Body of pancreas (tissue), 4 donors: ENCODE results near the gene ABCC3. TPM values are rescaled to one million over a fixed set of nuclear protein-coding genes. Genes with fewer than 3 reads are reported as not detected.

Experiments used
- ATAC-seq: fragments of 150-250 bp; one replicate; pipeline ENCODE4 v1.9.1; 2016
- DNase-seq, 4 donors: peaks; one replicate each; pipeline ENCODE4 v3.0.0-alpha.2; 2019
- H3K27ac ChIP-seq, 4 donors: fragments of 200-600 bp; sonication (generic); 1 replicate in 3 of 4; 2 replicates in 1 of 4; pipeline versions ENCODE4 v1.5.1 to v1.6.1; 2016 to 2019; ENCODE audit warnings: mild to moderate bottlenecking in 1 of 4, mixed read lengths in 1 of 4, moderate library complexity in 1 of 4
- H3K27me3 ChIP-seq, 2 donors: fragments of 200-600 bp; sonication (generic); one replicate each; pipeline ENCODE4 v1.6.0; 2016; ENCODE audit warnings: mild to moderate bottlenecking in 1 of 2
- H3K36me3 ChIP-seq, 2 donors: fragments of 200-600 bp; sonication (generic); replicated peaks in 1 of 2; 2 replicates each; pipeline ENCODE4 v1.5.1; 2016; ENCODE audit warnings: low read depth in 2 of 2; ENCODE audit not compliant: insufficient read depth in 1 of 2
- H3K4me1 ChIP-seq: fragments of 200-600 bp; sonication (generic); one replicate; pipeline ENCODE4 v1.6.0; 2016
- H3K4me3 ChIP-seq, 2 donors: fragments of 200-600 bp; sonication (generic); 1 replicate in 1 of 2; 2 replicates in 1 of 2; pipeline ENCODE4 v1.5.1; 2016 to 2019
- H3K9me3 ChIP-seq, 3 donors: fragments of 200-600 bp; sonication (generic); 1 replicate in 2 of 3; 2 replicates in 1 of 3; pipeline ENCODE4 v1.5.1; 2016
- POLR2A ChIP-seq, 3 donors: fragments of 450-650 bp; IDR thresholded peaks; one replicate each; pipeline ENCODE4 v1.6.1; 2016; ENCODE audit warnings: antibody characterized with exemption in 3 of 3, mild to moderate bottlenecking in 2 of 3
- WGBS, 2 donors: methylation state at CpG; one replicate each; pipeline ENCODE4 v1.1.5; 2017; 5-methylcytosine and 5-hydroxymethylcytosine counted together
- intact Hi-C: fragments of 100-400 bp; cut with DNase I; formaldehyde crosslinking; loops from one replicate; pipeline ENCODE4 v1.15.1; 2023
- total RNA-seq, 2 donors: library from RNA; depleted of rRNA; stranded (reverse); fragments of >200 nt; gene quantifications; one replicate each; pipeline ENCODE4 v1.1.0, GENCODE V29; 2016
- TF ChIP-seq, protein P1 (sequence below), 7 experiments: fragments of 450-650 bp in 4 of 7; fragments of 200-600 bp in 3 of 7; sonication (generic) in 3 of 7; IDR thresholded peaks; one replicate each; pipeline ENCODE4 v1.5.1; 2016 to 2019; ENCODE audit warnings: antibody characterized with exemption in 7 of 7

The ABCC3 gene
- total RNA-seq, 2 donors from 2014 or later, result 130 to 163 TPM

DNA sequence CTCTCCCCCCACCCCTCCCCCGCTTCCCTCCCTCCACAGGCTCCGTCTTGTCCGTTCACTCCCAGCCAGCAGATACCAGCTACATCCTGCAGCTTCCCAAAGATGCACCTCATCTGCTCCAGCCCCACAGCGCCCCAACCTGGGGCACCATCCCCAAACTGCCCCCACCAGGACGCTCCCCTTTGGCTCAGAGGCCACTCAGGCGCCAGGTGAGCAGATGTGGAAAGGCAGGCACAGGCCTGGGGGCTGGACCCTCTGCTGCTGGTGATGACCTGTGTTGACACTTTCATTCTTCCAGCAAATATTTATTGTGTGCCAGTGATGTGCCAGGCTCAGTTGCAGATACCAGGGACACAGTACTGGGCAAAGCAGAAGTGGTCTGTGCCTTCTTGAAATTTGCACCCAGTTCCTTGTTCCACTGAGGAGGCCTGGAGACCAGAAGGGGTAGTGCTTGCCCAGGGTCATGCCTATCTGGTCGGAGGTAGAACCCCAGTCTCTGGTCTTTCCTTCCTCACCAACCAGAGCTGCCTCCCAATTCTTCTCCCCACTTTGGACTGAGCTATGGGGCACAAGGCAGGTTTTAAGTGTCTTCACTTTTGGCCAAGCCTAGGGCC lies 10.3 kb upstream of the ABCC3 start:
- Histone ChIP-seq H3K36me3 (no peaks in the 10 kb centered on the region), H3K4me1 (peaks cover 17% of the 10 kb centered on the region), H3K9me3 (no peaks in the 10 kb centered on the region), H3K27me3 (no peaks in the 10 kb centered on the region), H3K27ac (no peak overlapping the region), H3K4me3 (no peak overlapping the region)
- ATAC-seq (no peak), DNase-seq (no peak)
- TF ChIP-seq, protein P1, sequence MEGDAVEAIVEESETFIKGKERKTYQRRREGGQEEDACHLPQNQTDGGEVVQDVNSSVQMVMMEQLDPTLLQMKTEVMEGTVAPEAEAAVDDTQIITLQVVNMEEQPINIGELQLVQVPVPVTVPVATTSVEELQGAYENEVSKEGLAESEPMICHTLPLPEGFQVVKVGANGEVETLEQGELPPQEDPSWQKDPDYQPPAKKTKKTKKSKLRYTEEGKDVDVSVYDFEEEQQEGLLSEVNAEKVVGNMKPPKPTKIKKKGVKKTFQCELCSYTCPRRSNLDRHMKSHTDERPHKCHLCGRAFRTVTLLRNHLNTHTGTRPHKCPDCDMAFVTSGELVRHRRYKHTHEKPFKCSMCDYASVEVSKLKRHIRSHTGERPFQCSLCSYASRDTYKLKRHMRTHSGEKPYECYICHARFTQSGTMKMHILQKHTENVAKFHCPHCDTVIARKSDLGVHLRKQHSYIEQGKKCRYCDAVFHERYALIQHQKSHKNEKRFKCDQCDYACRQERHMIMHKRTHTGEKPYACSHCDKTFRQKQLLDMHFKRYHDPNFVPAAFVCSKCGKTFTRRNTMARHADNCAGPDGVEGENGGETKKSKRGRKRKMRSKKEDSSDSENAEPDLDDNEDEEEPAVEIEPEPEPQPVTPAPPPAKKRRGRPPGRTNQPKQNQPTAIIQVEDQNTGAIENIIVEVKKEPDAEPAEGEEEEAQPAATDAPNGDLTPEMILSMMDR (IDR thresholded peaks at IDR 0.05), result no peak
- 67 to 83% methylated on average over 5 to 7 of the region's 7 CpGs for WGBS, 2 donors
- intact Hi-C loops, result loop anchor here (5.0 kb wide), 1 partner anchor 72 kb away; no protein-coding TSS in a partner anchor

DNA sequence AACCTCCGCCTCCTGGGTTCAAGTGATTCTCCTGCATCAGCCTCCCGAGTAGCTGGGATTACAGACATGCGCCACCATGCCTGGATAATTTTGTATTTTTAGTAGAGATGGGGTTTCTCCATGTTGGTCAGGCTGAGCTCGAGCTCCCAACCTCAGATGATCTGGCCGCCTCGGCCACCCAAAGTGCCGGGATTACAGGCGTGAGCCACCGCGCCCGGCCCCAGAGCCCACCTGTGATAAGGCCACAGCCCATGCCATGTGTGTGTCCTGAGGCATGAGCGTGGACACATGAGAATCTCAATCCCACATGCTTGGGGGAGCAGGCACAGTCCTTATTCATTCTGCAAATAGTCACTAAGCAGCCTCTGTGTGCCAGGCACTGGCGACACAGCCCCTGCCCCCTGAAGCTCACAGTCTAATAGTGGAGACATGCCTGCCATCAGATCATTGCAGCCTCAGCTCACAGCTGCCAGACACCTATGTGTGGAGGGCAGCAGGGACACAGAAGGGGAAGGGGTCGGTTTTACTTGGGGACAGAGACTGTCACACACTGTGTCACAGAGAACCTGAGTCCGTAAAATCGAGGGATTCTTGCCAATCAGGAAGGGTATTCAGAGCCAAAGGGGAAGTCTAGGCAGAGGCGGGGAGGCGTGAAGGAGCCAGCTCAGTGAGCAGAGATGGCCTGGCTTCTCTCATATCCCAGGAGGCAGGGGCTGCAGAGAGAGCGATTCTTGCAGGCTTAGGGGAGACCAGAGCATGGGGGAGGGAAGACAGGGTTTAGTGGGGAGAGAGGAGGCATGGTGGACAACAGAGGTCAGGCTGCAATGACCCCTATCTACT lies 9.4 kb upstream of the ABCC3 start:
- TF ChIP-seq, protein P1 (IDR thresholded peaks at IDR 0.05), result no peak
- TF ChIP-seq POLR2A (IDR thresholded peaks at IDR 0.05), result no peak
- H3K27ac ChIP-seq, result no peak overlapping the region
- DNase-seq (no peak), ATAC-seq (no peak)
- intact Hi-C loops, result loop anchor here (5.0 kb wide), 1 partner anchor 72 kb away; no protein-coding TSS in a partner anchor
- no peaks in the 10 kb centered on the region for H3K9me3 ChIP-seq
- no peak overlapping the region for H3K4me3 ChIP-seq
- 77 to 83% methylated on average over 10 to 19 of the region's 19 CpGs for WGBS, 2 donors
- H3K4me1 ChIP-seq, result peaks cover 18% of the 10 kb centered on the region
- no peaks in the 10 kb centered on the region for H3K36me3 ChIP-seq
- H3K27me3 ChIP-seq, result no peaks in the 10 kb centered on the region

DNA sequence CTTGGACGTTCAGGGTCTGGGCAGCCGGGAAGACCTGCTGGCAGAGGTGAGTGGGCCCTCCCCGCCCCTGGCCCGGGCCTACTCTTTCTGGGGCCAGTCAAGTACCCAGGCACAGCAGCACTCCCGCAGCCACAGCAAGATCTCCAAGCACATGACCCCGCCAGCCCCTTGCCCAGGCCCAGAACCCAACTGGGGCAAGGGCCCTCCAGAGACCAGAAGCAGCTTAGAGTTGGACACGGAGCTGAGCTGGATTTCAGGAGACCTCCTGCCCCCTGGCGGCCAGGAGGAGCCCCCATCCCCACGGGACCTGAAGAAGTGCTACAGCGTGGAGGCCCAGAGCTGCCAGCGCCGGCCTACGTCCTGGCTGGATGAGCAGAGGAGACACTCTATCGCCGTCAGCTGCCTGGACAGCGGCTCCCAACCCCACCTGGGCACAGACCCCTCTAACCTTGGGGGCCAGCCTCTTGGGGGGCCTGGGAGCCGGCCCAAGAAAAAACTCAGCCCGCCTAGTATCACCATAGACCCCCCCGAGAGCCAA lies 8.6 kb upstream of the ABCC3 start:
- ATAC-seq, result peak; percentile 66
- Histone ChIP-seq H3K27me3 (no peaks in the 10 kb centered on the region), H3K27ac (no peak overlapping the region), H3K4me3 (no peak overlapping the region), H3K4me1 (peaks cover 26% of the 10 kb centered on the region), H3K36me3 (no peaks in the 10 kb centered on the region), H3K9me3 (no peaks in the 10 kb centered on the region)
- TF ChIP-seq POLR2A (IDR thresholded peaks at IDR 0.05), result no peak
- TF ChIP-seq, protein P1 (IDR thresholded peaks at IDR 0.05), result peak; percentile 60 to 82 (median 74)
- DNase-seq, result peak; percentile 80 to 86 (median 83)
- WGBS, 2 donors, result 35 to 52% methylated on average over 4 to 19 of the region's 19 CpGs
- intact Hi-C loops, result loop anchor here (5.0 kb wide), 1 partner anchor 71 kb away; no protein-coding TSS in a partner anchor

DNA sequence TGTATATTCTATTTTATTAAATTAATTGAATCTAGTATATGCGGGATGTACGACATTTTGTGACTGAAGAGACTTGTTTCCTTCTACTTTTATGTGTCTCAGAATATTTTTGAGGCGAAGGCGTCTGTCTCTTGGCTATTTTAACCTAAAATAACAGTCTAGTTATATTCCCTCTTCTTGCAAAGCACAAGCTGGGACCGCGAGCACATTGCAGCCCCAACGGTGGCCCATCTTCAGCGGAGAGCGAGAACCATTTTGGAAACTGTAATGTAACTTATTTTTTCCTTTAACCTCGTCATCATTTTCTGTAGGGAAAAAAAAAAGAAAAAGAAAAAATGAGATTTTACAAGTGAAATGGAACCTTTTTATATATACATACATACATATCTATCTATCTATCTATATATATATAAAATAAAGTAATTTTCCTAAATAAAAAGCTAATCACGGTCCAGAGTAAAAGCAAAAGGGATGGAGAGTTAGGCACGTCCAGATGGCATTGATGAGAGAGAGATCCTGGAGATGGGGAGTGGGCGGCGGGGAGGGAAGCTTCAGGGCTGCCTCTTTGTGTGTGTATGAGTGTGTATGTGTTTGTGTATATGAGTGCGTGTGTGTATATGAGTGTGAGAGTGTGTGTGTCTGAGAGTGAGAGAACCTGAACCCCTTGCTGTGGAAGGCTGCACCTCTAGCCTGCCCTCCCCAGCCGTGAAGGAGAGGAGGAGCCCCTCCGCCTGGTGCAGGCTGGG lies 7.5 kb upstream of the ABCC3 start:
- Histone ChIP-seq H3K36me3 (no peaks in the 10 kb centered on the region), H3K27me3 (no peaks in the 10 kb centered on the region), H3K9me3 (no peaks in the 10 kb centered on the region), H3K4me3 (no peak overlapping the region), H3K4me1 (peaks cover 29% of the 10 kb centered on the region), H3K27ac (peak overlapping the region in 2 of 4 donors; percentile 5 to 12)
- 78 to 81% methylated on average over 17 of the region's 17 CpGs for WGBS, 2 donors
- TF ChIP-seq, protein P1 (IDR thresholded peaks at IDR 0.05), result no peak
- TF ChIP-seq POLR2A (IDR thresholded peaks at IDR 0.05), result no peak
- DNase-seq, result no peak
- ATAC-seq, result no peak
- intact Hi-C loops, result loop anchor here (5.0 kb wide), 1 partner anchor 70 kb away; no protein-coding TSS in a partner anchor
